WTC11 (cell line): Measurements from ENCODE around the gene RANBP17. TPM values are rescaled to one million over a fixed set of nuclear protein-coding genes. Genes with fewer than 3 reads are reported as not detected.

Experiments
- ATAC-seq: fragments of 200-7000 bp; cut with Tn5 transposase; 2 replicates; pipeline ENCODE4 v1.10.0; 2021; ENCODE audit warnings: mild to moderate bottlenecking, moderate library complexity
- CTCF ChIA-PET: fragments of 300-600 bp; sonication (Branson Sonifier 250); formaldehyde crosslinking; loops from one replicate; lab custom pipeline; 2021; ENCODE audit warnings: antibody characterized with exemption; lab: Charles Lee
- POLR2A ChIA-PET: fragments of 350-600 bp; sonication (Branson Sonifier 250); formaldehyde crosslinking; loops from one replicate; lab custom pipeline; 2021; ENCODE audit warnings: antibody characterized with exemption; lab: Charles Lee
- DNase-seq: peaks from one replicate; pipeline ENCODE4 v3.0.0; 2021; ENCODE audit warnings: low spot score
- H3K27ac Mint-ChIP-seq: 2 replicates; pipeline ENCODE4 v1.8.0; 2021; ENCODE audit warnings: mixed read lengths
- H3K27me3 Mint-ChIP-seq: 2 replicates; pipeline ENCODE4 v1.8.0; 2021; ENCODE audit warnings: low read depth, mild to moderate bottlenecking, moderate library complexity, mixed read lengths
- H3K36me3 Mint-ChIP-seq: 2 replicates; pipeline ENCODE4 v1.8.0; 2021; ENCODE audit warnings: mixed read lengths
- H3K4me1 Mint-ChIP-seq: 2 replicates; pipeline ENCODE4 v1.8.0; 2022; ENCODE audit warnings: mixed read lengths
- H3K4me3 Mint-ChIP-seq: 2 replicates; pipeline ENCODE4 v1.8.0; 2021; ENCODE audit warnings: mild to moderate bottlenecking, moderate library complexity, mixed read lengths
- H3K9me3 Mint-ChIP-seq: 2 replicates; pipeline ENCODE4 v1.8.0; 2021; ENCODE audit warnings: mixed read lengths
- AR ChIP-seq: fragments of 250-450 bp; sonication (Bioruptor Pico); IDR thresholded peaks from 2 replicates; pipeline ENCODE4 v1.9.0; 2021; ENCODE audit warnings: mild to moderate bottlenecking
- FOXP4 ChIP-seq: sonication (generic); formaldehyde crosslinking; IDR thresholded peaks from 2 replicates; pipeline ENCODE4 v1.8.0; 2022; ENCODE audit warnings: mild to moderate bottlenecking, missing genetic modification reagents
- MXD4 ChIP-seq: fragments of 250-450 bp; sonication (Bioruptor Pico); IDR thresholded peaks from 2 replicates; pipeline ENCODE4 v1.8.0; 2021; ENCODE audit warnings: mild to moderate bottlenecking, moderate library complexity, borderline replicate concordance
- PRDM15 ChIP-seq: sonication (generic); formaldehyde crosslinking; IDR thresholded peaks from 2 replicates; pipeline ENCODE4 v1.8.0; 2022; ENCODE audit warnings: missing genetic modification reagents
- PREB ChIP-seq: sonication (generic); formaldehyde crosslinking; IDR thresholded peaks from 2 replicates; pipeline ENCODE4 v1.8.1; 2022; ENCODE audit warnings: mild to moderate bottlenecking, missing genetic modification reagents, moderate library complexity, borderline replicate concordance
- PRRX2 ChIP-seq: fragments of 250-450 bp; sonication (Bioruptor Pico); IDR thresholded peaks from 2 replicates; pipeline ENCODE4 v1.8.0; 2021; ENCODE audit warnings: mild to moderate bottlenecking
- SMAD4 ChIP-seq: sonication (generic); formaldehyde crosslinking; IDR thresholded peaks from 2 replicates; pipeline ENCODE4 v1.8.0; 2022; ENCODE audit warnings: mild to moderate bottlenecking, missing genetic modification reagents
- ZMAT4 ChIP-seq: fragments of 250-450 bp; sonication (Bioruptor Pico); IDR thresholded peaks from 2 replicates; pipeline ENCODE4 v1.9.0; 2021; ENCODE audit warnings: mild to moderate bottlenecking
- ZNF138 ChIP-seq: sonication (generic); formaldehyde crosslinking; conservative IDR thresholded peaks from 2 replicates; pipeline ENCODE4 v1.8.1; 2022; ENCODE audit warnings: mild to moderate bottlenecking, moderate library complexity, missing genetic modification reagents
- ZNF232 ChIP-seq: sonication (generic); formaldehyde crosslinking; IDR thresholded peaks from 2 replicates; pipeline ENCODE4 v1.8.0; 2022; ENCODE audit warnings: mild to moderate bottlenecking, missing genetic modification reagents
- ZNF281 ChIP-seq: sonication (generic); formaldehyde crosslinking; IDR thresholded peaks from 2 replicates; pipeline ENCODE4 v1.8.0; 2023; ENCODE audit warnings: mild to moderate bottlenecking, missing genetic modification reagents
- ZNF396 ChIP-seq: fragments of 250-450 bp; sonication (Bioruptor Pico); IDR thresholded peaks from 2 replicates; pipeline ENCODE4 v1.8.0; 2021; ENCODE audit warnings: mild to moderate bottlenecking, moderate library complexity, borderline replicate concordance
- ZNF425 ChIP-seq: fragments of 250-450 bp; sonication (Bioruptor Pico); conservative IDR thresholded peaks from 2 replicates; pipeline ENCODE4 v1.9.0; 2021; ENCODE audit warnings: mild to moderate bottlenecking
- total RNA-seq: library from RNA; stranded (reverse); gene quantifications from 3 replicates; pipeline ENCODE4 v1.2.3, GENCODE V29; 2021

RANBP17 gene
- total RNA-seq, 1 experiment from 2014 or later: 23.1 TPM

- peaks cover 54% of the 10 kb centered on the region for H3K27me3 Mint-ChIP-seq
- H3K36me3 Mint-ChIP-seq: no peaks in the 10 kb centered on the region
- peak overlapping the region; percentile 59 for H3K4me3 Mint-ChIP-seq
- no peaks in the 10 kb centered on the region for H3K9me3 Mint-ChIP-seq
- ATAC-seq (no peak), DNase-seq (no peak)
- CTCF ChIA-PET: interaction anchor here (1.5 to 2.2 kb wide), 2 partner anchors 13 to 28 kb away, joined by 9 to 11 read pairs; partner anchors contain the start of gene TLX3
- TF ChIP-seq PREB (CRISPR knock-in tag) (no peak), AR (CRISPR knock-in tag) (no peak), SMAD4 (CRISPR knock-in tag) (no peak), FOXP4 (CRISPR knock-in tag) (no peak), ZNF232 (CRISPR knock-in tag) (no peak), PRRX2 (CRISPR knock-in tag) (no peak)
- no peak overlapping the region for H3K27ac Mint-ChIP-seq
- H3K4me1 Mint-ChIP-seq: peaks cover 12% of the 10 kb centered on the region
- POLR2A ChIA-PET: no interaction called here
Observed at GRCh38 chr5:171337210-171337569, 475.4 kb downstream of the RANBP17 start.

- DNase-seq: no peak
- CTCF ChIA-PET: interaction anchor here (0.7 to 1.4 kb wide), 3 partner anchors 22 to 30 kb away, joined by 3 to 4 read pairs (median 3); no protein-coding TSS in a partner anchor
- Mint-ChIP-seq H3K27me3 (peaks cover 35% of the 10 kb centered on the region), H3K9me3 (no peaks in the 10 kb centered on the region), H3K4me1 (peaks cover 12% of the 10 kb centered on the region), H3K36me3 (no peaks in the 10 kb centered on the region), H3K27ac (no peak overlapping the region), H3K4me3 (no peak overlapping the region)
- POLR2A ChIA-PET: no interaction called here
- TF ChIP-seq ZNF281 (CRISPR knock-in tag) (no peak), FOXP4 (CRISPR knock-in tag) (no peak), ZNF396 (CRISPR knock-in tag) (no peak)
- no peak for ATAC-seq
Observed at GRCh38 chr5:171340042-171340441, 478.2 kb downstream of the RANBP17 start.

- no peak for TF ChIP-seq ZNF232 (CRISPR knock-in tag)
- no peak for TF ChIP-seq MXD4 (CRISPR knock-in tag)
- no peak for TF ChIP-seq ZMAT4 (CRISPR knock-in tag)
- no peak for TF ChIP-seq ZNF425
- TF ChIP-seq ZNF138: no peak
- no peak for TF ChIP-seq PRDM15 (CRISPR knock-in tag)
- TF ChIP-seq, all 79 proteins: peak for 0
- DNase-seq (no peak), ATAC-seq (no peak)
- POLR2A ChIA-PET: no interaction called here
- H3K4me3 Mint-ChIP-seq: no peak overlapping the region
- H3K9me3 Mint-ChIP-seq: no peaks in the 10 kb centered on the region
- no peak overlapping the region for H3K27ac Mint-ChIP-seq
- H3K4me1 Mint-ChIP-seq: peaks cover 9% of the 10 kb centered on the region
- H3K36me3 Mint-ChIP-seq: no peaks in the 10 kb centered on the region
- H3K27me3 Mint-ChIP-seq: peaks cover 30% of the 10 kb centered on the region
- CTCF ChIA-PET: interaction anchor here (0.7 to 3.2 kb wide), 4 partner anchors 22 to 133 kb away, joined by 3 to 28 read pairs (median 8); partner anchors contain the start of gene TLX3
Observed at GRCh38 chr5:171340491-171340890, 478.7 kb downstream of the RANBP17 start.
